Activated CD8-positive, alpha-beta memory T cell treated with anti-CD3 and anti-CD28 coated beads for 1 hour (primary cell): Measurements from ENCODE around the gene DNAJC30.
"Not testable (repeated sequence)": the region's sequence is repeated elsewhere in the genome, so short reads cannot be mapped to it uniquely, and the experiment has no call there.

Experiments used
- DNase-seq, 2 donors: peaks; one replicate each; pipeline ENCODE4 v3.0.0-alpha.2; 2020; ENCODE audit warnings: low read depth in 1 of 2; ENCODE audit errors: extremely low read depth in 1 of 2

Gene DNAJC30

GRCh38 chr7:73683788-73684693, 788 bp upstream of the DNAJC30 start:
- DNase-seq, result no peak

- no peak for DNase-seq
These were observed 553 bp downstream of the DNAJC30 start for GRCh38 chr7:73682745-73683055.

- DNase-seq, result no peak
These were observed 2.2 kb downstream of the DNAJC30 start for GRCh38 chr7:73681031-73681430.

GRCh38 chr7:73680501-73680900, 2.8 kb downstream of the DNAJC30 start:
- DNase-seq, result no peak

GRCh38 chr7:73679709-73680108, 3.5 kb downstream of the DNAJC30 start:
- no peak for DNase-seq

- no peak for DNase-seq
These were observed 4.4 kb downstream of the DNAJC30 start for GRCh38 chr7:73678862-73679261.

- not testable (repeated sequence) for DNase-seq
These were observed 7.2 kb downstream of the DNAJC30 start for GRCh38 chr7:73676062-73676461.

DNA sequence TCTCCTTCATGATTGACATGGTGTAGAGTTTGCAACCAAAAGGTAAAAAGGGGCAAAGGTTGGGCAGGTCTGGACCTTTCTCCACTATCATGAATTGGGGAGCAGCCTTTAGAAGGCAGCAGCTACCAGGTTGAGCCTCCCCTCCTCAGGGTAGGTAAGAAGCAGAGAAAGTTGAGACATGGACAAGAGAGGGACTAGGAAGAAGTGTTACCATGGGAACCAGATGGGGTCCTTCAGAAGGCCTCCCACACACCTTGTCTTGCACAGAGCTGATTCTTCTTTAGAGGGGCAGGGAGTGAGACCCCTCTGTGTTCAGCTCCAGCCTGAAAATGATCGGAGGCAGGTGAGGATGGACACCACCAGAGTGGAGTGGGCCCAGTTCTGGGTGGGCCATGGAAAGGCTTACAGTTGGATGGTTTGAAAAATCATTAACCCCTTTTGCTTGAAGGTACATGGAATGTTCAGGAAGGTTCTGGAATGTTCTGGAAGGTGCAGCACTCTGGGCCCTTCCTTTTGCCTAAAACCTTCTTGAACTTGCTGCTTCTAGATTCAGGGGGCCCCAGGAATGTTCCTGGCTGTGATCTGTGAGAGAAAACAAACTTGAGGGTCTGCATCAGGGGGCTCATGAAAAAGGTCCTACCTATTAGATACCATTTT, 8.7 kb downstream of the DNAJC30 start:
- DNase-seq, result no peak

DNA sequence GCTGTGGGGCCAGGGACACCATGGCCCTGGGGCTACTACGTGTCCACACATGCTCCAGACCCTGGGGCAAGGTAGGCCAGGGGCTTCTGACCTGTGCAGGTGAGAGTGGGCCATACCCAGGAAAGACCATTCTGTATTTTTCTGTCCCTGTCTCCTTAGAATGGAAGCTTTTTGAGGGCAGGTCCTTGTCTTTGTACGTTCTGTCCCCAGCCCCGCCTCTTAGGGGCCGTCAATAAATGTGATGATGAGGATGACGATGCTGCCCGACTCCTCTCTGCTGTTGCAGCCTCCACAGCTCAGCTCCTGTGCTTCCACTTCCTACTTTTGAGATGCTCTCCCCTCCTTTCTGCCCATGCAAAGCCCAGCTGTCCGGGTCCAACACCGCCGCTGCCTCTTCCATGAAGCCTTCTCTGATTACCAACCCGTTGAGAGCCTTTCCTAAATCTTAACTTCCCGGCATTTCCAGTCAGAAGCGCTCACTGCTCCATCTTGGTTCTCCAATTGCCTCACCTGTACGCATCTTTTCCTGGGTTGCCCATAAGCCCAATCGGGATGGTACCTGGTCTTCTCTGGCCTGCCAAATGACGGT, 11.3 kb downstream of the DNAJC30 start:
- no peak for DNase-seq

DNA sequence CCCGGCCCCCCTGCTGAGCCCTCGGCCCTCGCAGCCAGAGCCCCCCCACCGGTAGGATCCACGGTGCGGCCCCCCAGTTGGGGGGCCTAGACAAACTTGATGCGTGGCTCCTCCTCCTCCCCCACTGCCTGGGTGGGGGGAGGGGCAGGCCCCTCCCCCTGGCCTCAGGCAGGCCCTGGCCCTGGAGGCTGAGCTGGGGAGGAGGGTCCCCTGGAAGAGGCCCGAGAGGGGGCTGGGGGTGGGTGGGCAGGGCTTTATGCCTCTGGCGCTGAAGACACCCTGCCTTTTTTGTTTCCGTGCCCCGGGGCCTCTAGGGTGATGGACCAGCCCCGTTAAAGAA, 12.0 kb downstream of the DNAJC30 start:
- no peak for DNase-seq

- no peak for DNase-seq
These were observed 13.3 kb downstream of the DNAJC30 start for GRCh38 chr7:73669858-73670385.

DNA sequence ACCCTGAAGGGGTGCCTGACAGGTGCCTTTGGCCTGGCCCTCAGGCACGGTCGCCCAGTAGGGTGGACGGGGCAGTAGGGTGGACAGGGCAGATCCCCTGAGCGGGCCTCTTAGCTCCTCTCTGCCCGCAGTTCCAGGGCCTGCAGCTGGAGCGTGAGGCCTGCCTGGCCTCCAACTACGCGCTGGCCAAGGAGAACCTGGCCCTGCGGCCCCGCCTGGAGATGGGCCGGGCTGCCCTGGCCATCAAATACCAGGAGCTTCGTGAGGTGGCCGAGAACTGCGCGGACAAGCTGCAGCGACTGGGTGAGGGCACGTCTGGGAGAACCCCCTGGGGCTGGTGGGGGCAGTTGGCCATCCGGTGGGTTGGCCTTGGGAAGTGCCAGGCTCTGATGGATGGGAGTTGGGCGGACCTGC, 14.0 kb downstream of the DNAJC30 start:
- DNase-seq, result no peak

- DNase-seq, result no peak
These were observed 14.4 kb downstream of the DNAJC30 start for GRCh38 chr7:73668886-73669230.

GRCh38 chr7:73668103-73668885, 15.0 kb downstream of the DNAJC30 start:
- no peak for DNase-seq

- peak; percentile 78 to 95 for DNase-seq
These were observed 15.7 kb downstream of the DNAJC30 start, which contains the start of gene VPS37D for GRCh38 chr7:73667344-73668102. Gene VPS37D, plus strand, starts transcription at chr7:73667831. Its CDS starts 128 bp downstream, at chr7:73667959.

- DNase-seq, result no peak
These were observed 20.2 kb downstream of the DNAJC30 start for GRCh38 chr7:73663033-73663432.

DNA sequence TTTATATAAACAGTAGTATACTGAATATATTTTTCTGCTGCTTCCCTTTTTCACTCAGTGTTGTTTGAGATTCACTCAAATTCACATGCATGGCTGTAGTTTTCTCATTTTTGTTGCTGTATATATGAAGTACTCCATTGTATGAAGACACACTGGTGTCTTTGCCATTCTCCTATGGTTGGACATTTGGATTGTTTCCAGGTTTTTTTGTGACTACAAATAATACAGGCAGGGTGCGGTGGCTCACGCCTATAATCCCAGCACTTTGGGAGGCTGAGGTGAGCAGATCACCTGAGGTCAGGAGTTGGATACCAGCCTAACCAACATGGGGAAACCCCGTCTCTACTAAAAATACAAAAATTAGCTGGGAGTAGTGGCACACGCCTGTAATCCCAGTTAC, 22.7 kb downstream of the DNAJC30 start:
- DNase-seq, result not testable (repeated sequence)

- DNase-seq, result no peak
These were observed 23.3 kb downstream of the DNAJC30 start for GRCh38 chr7:73659983-73660382.

DNA sequence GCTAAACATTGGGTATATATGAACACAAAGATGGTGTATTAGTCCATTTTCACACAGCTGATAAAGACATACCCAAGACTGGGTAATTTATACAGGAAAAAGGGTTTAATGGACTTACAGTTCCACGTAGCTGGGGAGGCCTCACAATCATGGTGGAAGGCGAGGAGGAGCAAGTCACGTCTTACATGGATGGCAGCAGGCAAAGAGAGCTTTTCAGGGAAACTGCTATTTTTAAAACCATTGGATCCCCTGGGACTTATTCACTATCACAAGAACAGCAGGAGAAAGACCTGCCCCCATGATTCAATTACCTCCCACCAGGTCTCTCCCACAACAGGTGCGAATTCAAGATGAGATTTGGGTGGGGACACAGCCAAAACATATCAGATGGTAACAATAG, 27.9 kb downstream of the DNAJC30 start:
- not testable (repeated sequence) for DNase-seq

DNA sequence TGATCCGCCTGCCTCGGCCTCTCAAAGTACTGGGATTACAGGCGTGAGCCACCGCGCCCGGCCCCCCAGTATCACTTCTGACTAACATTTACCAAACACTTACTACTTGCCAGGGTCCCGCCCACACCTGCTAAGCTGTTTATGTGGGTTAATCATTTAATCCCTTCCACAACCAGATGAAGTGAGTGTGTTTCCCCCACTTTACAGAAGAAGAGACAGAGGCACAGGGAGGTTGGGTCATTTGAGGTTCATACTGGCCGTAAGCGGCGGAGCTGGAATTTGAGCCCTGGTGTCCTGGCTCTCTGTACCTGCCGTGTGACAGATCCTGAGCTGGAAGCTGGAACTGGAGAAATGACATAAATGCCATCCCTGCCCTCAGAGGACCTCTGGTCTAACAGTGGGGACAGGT, 30.7 kb downstream of the DNAJC30 start:
- no peak for DNase-seq
